Stimulated activated CD8-positive, alpha-beta memory T cell treated with anti-CD3 and anti-CD28 coated beads, Interleukin-4, amount 100 ng/mL, for 4 hours (primary cell): Measurements from ENCODE around the gene CDC42BPB.
A peak's percentile ranks its signal among the peaks of the same experiment; 100 is the strongest.
"Not testable (repeated sequence)": the region's sequence is repeated elsewhere in the genome, so short reads cannot be mapped to it uniquely, and the experiment has no call there.

ENCODE experiments used
- DNase-seq, 2 donors: peaks; one replicate each; pipeline ENCODE4 v3.0.0-alpha.2; 2020; ENCODE audit warnings: low read depth in 2 of 2, low spot score in 1 of 2

CDC42BPB gene

GRCh38 chr14:102929241-102930137 lies 127.9 kb downstream of the CDC42BPB start:
- no peak for DNase-seq

GRCh38 chr14:102928412-102929240 lies 128.7 kb downstream of the CDC42BPB start:
- DNase-seq, result peak; percentile 54 to 73

GRCh38 chr14:102927878-102928411 lies 129.4 kb downstream of the CDC42BPB start:
- DNase-seq, result no peak

- no peak for DNase-seq
Measured at GRCh38 chr14:102927346-102927877, 129.9 kb downstream of the CDC42BPB start.

- DNase-seq, result not testable (repeated sequence)
Measured at GRCh38 chr14:102926840-102927239, 130.5 kb downstream of the CDC42BPB start.

- DNase-seq, result no peak
Measured at GRCh38 chr14:102926104-102926503, 131.2 kb downstream of the CDC42BPB start.

- DNase-seq, result no peak
Measured at GRCh38 chr14:102925646-102926045, 131.7 kb downstream of the CDC42BPB start.

- DNase-seq, result no peak
Measured at GRCh38 chr14:102924632-102925588, 132.4 kb downstream of the CDC42BPB start.

GRCh38 chr14:102923925-102924486 lies 133.3 kb downstream of the CDC42BPB start:
- no peak for DNase-seq

- no peak for DNase-seq
Measured at GRCh38 chr14:102923201-102923924, 134.0 kb downstream of the CDC42BPB start.

- no peak for DNase-seq
Measured at GRCh38 chr14:102922490-102923200, 134.7 kb downstream of the CDC42BPB start, which contains the start of gene AMN. Gene AMN, plus strand, starts transcription at chr14:102922663. Its CDS starts 26 bp downstream, at chr14:102922689.

GRCh38 chr14:102920998-102921304 lies 136.4 kb downstream of the CDC42BPB start:
- no peak for DNase-seq

GRCh38 chr14:102920273-102920997 lies 136.9 kb downstream of the CDC42BPB start:
- no peak for DNase-seq

GRCh38 chr14:102918438-102918837 lies 138.9 kb downstream of the CDC42BPB start:
- no peak for DNase-seq

- peak; percentile 29 to 37 for DNase-seq
Measured at GRCh38 chr14:102917469-102918211, 139.7 kb downstream of the CDC42BPB start.

- DNase-seq, result no peak
Measured at GRCh38 chr14:102917056-102917385, 140.3 kb downstream of the CDC42BPB start.

GRCh38 chr14:102916347-102917055 lies 140.8 kb downstream of the CDC42BPB start:
- no peak for DNase-seq
